Measurements from ENCODE around the gene MNAT1. TPM values are rescaled to one million over a fixed set of nuclear protein-coding genes. Genes with fewer than 3 reads are reported as not detected.

The MNAT1 gene
- total RNA-seq, 4 donors from 2014 or later = 8.4 to 25.4 (median 16.7) TPM

GRCh38 chr14:60968099-60968498 lies 233.5 kb downstream of the MNAT1 start:
- TF ChIP-seq POLR2A (IDR thresholded peaks at IDR 0.05) (no peak), CTCF (IDR thresholded peaks at IDR 0.05) (no peak)
- DNase-seq (ENCODE audit: low spot score in 2 of 2) = no peak
- 79 to 80% methylated on average over 1 of the region's 1 CpG for WGBS, 2 donors
- no peak overlapping the region for H3K4me3 ChIP-seq (ENCODE audit: low read depth, poor library complexity, severe bottlenecking)
- intact Hi-C loops (cut with DNase I; ENCODE audit: low total_unique reads) = no loop called here

GRCh38 chr14:60968671-60969070 lies 234.1 kb downstream of the MNAT1 start:
- intact Hi-C loops (cut with DNase I; ENCODE audit: low total_unique reads) = no loop called here
- TF ChIP-seq CTCF (IDR thresholded peaks at IDR 0.05) (no peak), POLR2A (IDR thresholded peaks at IDR 0.05) (no peak)
- no peak overlapping the region for H3K4me3 ChIP-seq (ENCODE audit: low read depth, poor library complexity, severe bottlenecking)
- no peak for DNase-seq (ENCODE audit: low spot score in 2 of 2)

- WGBS, 2 donors = 87 to 92% methylated on average over 2 of the region's 2 CpGs
- no peak overlapping the region for H3K4me3 ChIP-seq (ENCODE audit: low read depth, poor library complexity, severe bottlenecking)
- DNase-seq (ENCODE audit: low spot score in 2 of 2) = no peak
- intact Hi-C loops (cut with DNase I; ENCODE audit: low total_unique reads) = no loop called here
- TF ChIP-seq POLR2A (IDR thresholded peaks at IDR 0.05) (no peak), CTCF (IDR thresholded peaks at IDR 0.05) (no peak)
Observed at GRCh38 chr14:60970146-60970545, 235.6 kb downstream of the MNAT1 start.

GRCh38 chr14:60971271-60971670 lies 236.7 kb downstream of the MNAT1 start:
- no peak overlapping the region for H3K4me3 ChIP-seq (ENCODE audit: low read depth, poor library complexity, severe bottlenecking)
- TF ChIP-seq CTCF (IDR thresholded peaks at IDR 0.05) (no peak), POLR2A (IDR thresholded peaks at IDR 0.05) (no peak)
- 43 to 46% methylated on average over 2 of the region's 2 CpGs for WGBS, 2 donors
- no peak for DNase-seq (ENCODE audit: low spot score in 2 of 2)
- intact Hi-C loops (cut with DNase I; ENCODE audit: low total_unique reads) = no loop called here

- intact Hi-C loops (cut with DNase I; ENCODE audit: low total_unique reads) = no loop called here
- TF ChIP-seq CTCF (IDR thresholded peaks at IDR 0.05) (no peak), POLR2A (IDR thresholded peaks at IDR 0.05) (no peak)
- WGBS, 2 donors = 97 to 99% methylated on average over 15 of the region's 15 CpGs
- H3K4me3 ChIP-seq (ENCODE audit: low read depth, poor library complexity, severe bottlenecking) = no peak overlapping the region
- DNase-seq (ENCODE audit: low spot score in 2 of 2) = no peak
Observed at GRCh38 chr14:60972295-60972694, 237.7 kb downstream of the MNAT1 start.

GRCh38 chr14:60973070-60973469 lies 238.5 kb downstream of the MNAT1 start:
- 95 to 96% methylated on average over 3 of the region's 3 CpGs for WGBS, 2 donors
- intact Hi-C loops (cut with DNase I; ENCODE audit: low total_unique reads) = no loop called here
- TF ChIP-seq POLR2A (IDR thresholded peaks at IDR 0.05) (no peak), CTCF (IDR thresholded peaks at IDR 0.05) (no peak)
- no peak for DNase-seq (ENCODE audit: low spot score in 2 of 2)
- no peak overlapping the region for H3K4me3 ChIP-seq (ENCODE audit: low read depth, poor library complexity, severe bottlenecking)

All from lower leg skin (tissue), 4 donors.